NCI-H345 treated with DMSO at 0.1 percent for 48 hours (cell line): Measurements from ENCODE around the gene ZC3H13.

Experiments used
- DNase-seq: peaks from one replicate; lab custom pipeline; 2025; ENCODE audit not compliant: unreplicated experiment; lab: John Stamatoyannopoulos, UW

Gene ZC3H13, protein sequence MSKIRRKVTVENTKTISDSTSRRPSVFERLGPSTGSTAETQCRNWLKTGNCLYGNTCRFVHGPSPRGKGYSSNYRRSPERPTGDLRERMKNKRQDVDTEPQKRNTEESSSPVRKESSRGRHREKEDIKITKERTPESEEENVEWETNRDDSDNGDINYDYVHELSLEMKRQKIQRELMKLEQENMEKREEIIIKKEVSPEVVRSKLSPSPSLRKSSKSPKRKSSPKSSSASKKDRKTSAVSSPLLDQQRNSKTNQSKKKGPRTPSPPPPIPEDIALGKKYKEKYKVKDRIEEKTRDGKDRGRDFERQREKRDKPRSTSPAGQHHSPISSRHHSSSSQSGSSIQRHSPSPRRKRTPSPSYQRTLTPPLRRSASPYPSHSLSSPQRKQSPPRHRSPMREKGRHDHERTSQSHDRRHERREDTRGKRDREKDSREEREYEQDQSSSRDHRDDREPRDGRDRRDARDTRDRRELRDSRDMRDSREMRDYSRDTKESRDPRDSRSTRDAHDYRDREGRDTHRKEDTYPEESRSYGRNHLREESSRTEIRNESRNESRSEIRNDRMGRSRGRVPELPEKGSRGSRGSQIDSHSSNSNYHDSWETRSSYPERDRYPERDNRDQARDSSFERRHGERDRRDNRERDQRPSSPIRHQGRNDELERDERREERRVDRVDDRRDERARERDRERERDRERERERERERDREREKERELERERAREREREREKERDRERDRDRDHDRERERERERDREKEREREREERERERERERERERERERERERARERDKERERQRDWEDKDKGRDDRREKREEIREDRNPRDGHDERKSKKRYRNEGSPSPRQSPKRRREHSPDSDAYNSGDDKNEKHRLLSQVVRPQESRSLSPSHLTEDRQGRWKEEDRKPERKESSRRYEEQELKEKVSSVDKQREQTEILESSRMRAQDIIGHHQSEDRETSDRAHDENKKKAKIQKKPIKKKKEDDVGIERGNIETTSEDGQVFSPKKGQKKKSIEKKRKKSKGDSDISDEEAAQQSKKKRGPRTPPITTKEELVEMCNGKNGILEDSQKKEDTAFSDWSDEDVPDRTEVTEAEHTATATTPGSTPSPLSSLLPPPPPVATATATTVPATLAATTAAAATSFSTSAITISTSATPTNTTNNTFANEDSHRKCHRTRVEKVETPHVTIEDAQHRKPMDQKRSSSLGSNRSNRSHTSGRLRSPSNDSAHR (N-terminal part only)

DNA sequence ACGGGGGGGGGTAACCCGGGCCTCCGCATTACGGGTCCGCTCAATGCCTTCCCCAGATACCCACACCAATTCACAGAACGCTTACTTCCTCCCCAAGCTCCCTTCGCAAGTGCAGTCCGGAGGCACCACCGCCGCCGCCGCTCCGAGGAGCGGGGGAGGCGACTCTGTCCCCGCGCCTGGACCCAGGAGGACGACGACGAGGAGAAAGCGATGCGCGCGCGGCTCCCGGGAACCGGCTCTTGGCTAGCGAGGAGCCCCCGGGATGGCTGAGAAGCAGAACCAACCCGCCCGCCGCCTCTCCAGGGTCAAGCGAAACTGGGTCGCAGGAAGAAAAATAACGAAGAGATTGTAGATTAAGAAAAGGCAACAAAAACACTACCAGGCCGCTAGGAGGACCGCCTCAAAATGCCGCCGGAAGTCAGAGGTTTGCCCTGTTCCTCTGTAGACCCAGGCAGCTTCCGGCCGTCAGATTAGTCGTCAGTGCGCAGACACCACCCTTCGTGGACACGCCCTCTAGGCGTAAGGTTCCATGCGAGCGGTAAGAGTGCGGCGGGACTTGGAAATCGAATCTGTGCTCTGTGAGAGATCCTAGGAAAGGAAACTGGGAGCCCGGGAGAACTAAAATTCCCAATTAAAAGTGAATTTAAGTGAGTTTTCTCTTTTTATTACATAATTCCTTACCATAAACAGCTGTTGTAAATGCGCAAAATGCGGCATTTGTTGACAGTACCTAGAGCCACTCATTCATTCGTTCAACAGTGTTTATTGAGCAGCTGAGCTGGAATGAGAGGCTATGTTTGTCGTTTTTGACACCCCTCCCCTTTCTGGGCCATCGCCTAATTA is at the start of gene ZC3H13:
TSS of gene ZC3H13 (minus strand) at position 428 of the 843 bp plus-strand sequence. CDS start 7,239 bp downstream, outside the sequence.
- peak; percentile 72 for DNase-seq

DNA sequence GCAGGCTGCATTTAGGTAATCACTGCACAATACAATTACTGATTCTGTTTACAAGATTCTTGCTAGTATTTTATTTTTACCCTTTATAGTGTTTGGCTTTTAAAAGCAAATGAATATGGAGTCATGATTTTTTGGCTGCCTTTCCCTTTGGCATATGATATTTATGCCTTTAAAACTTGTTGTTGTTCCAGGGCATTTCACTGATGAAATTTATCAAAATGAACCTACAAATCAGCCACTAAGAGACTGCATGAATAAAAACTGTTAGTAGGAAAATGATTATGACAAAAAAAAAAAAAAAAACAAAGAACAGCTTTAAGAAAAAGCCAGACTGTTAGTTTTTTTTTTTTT is 49.7 kb upstream of the ZC3H13 start:
- DNase-seq = no peak

DNA sequence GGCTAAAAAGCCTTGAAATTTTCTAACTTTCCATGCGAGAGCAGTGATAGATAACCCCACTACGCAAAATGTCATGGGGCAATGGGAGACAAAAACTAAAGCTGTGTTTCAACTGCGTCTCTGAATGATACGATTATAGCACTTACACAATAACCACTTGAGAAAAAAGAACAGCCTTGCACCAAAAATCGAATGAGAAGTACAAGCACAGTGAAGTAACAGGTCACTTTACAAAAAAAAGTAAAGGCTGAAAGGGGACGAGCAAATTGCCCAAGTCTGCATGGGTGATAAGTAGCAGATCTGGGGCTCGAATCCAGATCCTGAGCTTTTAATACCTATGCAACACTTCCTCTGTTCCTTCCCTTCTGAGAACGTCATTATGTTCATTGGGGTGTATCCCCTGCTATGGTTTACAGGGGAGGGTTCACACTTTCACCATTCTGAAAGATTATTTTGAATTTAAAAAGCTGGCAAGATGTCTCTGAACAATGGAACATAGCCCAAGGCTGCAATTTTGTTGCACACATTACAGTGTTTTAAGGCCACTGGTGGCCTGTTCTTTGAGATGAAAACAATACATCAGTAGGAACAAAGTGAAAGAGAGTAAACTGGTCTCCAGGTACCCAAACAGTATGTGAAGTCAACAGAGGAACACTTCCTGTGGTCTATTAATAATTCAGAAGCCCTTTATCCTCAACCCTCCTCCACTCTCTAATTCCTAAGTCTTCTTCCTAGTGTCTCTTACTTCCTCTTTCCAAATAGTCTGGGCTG is 49.1 kb upstream of the ZC3H13 start:
- no peak for DNase-seq

DNA sequence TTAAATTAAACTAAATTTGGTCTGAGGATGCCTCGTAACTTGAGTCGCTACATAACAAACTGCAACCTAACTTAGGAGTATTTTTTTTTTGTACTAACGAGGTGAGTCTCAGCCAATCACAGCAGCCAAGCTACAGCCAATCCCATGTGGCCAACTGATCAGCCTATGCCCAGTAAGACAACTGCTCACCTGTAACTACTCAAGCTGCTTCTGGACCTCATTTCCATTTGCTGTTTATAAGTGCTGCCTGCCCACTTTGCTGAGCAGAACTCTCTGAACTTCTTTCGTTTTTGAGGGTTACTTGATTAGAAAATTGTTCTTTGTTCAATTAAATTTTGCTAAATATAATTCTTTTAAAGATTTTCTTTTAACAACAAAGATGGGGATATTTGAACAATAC is 48.5 kb upstream of the ZC3H13 start:
- no peak for DNase-seq

DNA sequence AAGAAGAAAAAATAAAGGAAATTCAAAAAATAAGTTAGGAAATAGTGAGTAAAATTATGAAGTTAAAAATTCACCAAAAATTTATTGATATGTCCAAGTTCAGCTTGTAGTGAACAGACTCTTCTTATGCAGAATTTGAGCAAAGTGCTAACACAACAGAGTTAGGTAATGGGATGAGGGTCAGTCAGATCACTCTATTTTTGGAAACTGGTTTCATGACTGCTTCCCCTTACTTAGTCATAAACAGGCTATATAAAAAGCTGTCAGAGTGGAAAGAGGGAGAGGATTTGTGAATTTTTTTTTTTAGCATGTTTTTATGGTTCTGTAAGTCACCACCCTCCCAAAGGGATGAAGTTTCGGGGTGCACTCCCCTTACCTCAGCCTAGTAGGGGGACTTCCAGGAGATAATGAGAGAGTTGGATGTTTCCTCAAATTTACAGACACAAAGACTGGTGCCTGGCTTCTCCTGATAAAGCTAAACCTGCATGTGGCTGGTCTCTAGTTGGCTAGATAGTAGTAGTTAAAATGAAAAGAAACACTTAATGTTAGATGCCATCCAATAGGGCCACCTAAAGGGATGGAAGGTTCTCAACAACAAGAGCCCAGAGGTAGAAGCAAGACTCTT is 47.8 kb upstream of the ZC3H13 start:
- DNase-seq = no peak

DNA sequence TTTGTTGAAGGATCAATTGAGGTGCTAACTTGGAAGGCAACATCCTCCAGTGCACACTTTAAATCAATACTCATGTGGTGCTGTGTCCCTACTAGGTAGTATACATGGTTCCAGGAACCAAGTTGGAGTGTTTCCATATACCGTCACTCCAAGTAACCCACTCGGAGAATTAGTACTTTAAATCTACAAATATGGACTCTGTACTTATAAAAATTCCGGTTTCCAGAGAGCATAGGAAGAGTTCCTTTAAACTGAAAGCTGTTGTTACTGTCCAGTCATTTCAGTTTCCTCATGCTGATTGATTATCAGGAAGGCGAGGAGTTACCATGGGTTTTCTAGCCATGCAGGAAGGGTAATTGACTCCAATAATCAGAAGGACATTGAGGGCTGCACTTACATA is 45.1 kb upstream of the ZC3H13 start:
- DNase-seq = no peak

DNA sequence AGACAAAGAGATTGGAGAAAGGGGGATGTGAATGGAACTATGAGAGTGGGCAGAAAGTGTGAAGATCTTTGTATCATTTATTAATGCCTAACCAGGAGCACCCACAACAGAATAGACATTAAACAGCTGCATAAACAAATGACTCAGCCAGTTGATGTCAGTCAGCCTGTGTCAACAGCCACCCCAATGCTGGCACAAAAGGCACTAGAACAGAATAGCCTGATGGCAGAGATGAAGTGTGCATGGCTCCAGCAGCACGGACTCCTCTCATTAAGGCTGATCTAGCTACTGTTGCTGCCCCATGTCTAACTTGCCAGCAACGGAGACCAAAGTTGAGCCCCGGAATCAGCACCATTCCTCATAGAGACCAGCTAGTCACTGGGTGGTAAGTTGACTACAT is 44.5 kb upstream of the ZC3H13 start:
- peak; percentile 52 for DNase-seq

DNA sequence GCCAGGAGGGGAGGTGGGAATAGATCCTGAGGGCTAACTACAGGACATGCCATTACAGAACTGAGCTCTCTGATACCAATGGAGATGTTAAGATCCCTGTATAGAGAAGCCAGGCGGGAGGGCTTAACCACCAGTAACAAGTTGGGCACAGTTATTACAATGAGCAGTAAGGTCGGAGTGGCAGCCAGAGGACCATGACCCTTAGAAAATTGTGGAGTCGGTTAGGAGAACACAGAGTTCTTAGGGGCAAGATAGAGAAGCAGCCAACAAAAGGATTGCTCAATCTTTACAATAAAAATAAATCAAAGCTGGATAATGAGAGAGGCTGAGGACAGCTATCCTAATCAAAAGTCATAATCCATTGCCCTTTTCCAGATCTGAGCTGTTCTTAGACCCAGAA is 41.9 kb upstream of the ZC3H13 start:
- DNase-seq = no peak

DNA sequence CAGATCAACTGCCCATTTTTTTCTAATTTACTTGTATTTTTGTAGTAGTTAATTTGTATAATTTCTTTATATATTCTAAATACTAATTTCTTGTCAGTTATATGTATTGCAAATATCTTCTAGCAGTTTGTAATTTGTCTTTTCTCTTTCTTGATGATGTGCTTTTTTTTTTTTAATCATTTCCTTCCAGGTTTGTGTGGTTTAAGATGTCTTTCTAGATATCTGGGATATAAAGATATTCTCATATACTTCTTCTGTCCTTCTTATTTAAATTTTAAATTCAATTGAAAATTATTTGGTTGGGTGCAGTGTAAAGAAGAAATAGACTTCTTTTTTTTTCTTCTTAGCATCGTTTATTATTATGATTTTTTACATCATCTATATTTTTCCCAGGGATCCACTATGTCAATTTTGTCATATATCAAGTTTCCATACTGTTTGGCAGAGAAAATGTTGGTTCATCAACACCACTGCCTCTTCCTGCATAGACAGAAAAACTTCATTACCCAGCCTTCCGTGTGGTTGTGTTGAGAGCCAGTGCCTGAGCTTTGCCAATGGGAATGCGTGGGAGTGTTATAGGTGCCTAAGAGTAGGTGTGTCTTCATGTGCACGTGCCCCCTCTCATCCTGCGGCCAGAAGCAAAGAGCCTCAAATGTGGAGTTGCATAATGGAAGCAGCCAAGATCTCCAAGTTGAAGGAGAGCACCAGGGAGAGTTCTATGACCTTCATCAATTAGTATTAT is 36.4 kb upstream of the ZC3H13 start:
- no peak for DNase-seq

DNA sequence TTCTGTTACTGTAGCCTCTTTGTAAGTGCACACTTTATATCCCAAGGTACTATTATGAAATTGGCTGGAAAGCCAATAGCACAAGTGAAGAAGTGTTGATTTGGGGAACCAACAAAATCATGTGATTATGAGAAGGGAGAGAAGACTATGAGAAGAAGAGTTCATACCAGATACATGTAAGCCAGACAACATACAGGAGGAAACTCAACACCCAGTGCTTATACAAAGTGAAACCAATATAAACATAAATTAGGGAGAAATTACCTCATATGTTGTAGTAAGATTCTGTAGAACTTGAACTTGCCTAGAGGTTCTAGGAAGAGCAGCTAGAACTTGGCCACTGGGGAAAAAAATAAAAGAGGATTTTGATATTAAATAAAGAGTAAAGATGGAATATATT is 34.9 kb upstream of the ZC3H13 start:
- no peak for DNase-seq

DNA sequence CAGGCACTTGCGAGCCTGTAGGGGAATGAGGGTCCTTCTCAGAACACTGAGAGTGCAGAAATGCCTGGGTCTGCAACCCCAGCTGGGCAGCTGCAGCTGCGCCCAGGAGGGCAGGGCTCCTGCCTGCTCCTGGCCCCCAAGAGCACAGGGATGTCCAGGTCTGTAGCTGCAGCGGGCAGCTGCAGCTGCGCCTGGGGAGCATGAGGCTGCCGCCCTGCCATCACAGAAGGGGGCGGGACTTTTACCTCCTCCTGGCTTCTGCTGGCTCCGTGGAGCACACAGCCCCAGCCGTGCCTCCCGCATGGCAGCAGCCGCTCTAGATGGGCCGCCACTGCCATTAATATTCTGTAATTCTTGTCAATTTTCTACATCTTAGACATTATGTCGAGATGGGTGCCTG is 34.4 kb upstream of the ZC3H13 start:
- no peak for DNase-seq

DNA sequence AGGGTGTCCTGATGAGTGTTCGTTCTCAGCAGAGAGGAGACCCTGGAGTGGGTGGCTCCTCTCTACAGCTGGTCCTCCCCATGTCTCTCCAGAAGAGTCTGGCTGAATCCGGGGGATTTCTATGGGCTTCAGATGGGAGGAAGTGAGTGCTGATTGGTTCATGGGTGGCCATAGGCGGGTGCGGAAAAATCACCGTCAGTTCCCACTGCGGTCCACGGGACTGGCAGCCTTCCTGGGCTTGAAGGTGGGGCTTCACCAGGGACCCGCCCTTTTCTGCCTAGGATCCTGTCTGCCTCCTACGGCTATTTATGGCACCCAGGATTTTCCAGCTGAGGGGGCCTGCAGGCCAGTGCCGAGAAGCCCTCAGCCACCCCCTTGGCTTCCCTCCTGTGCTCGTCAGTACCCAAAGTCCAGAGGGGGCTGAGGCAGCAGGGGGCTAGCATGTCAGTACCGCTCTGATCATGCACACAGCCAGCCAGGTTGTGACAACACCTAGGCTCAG is 33.9 kb upstream of the ZC3H13 start:
- no peak for DNase-seq

DNA sequence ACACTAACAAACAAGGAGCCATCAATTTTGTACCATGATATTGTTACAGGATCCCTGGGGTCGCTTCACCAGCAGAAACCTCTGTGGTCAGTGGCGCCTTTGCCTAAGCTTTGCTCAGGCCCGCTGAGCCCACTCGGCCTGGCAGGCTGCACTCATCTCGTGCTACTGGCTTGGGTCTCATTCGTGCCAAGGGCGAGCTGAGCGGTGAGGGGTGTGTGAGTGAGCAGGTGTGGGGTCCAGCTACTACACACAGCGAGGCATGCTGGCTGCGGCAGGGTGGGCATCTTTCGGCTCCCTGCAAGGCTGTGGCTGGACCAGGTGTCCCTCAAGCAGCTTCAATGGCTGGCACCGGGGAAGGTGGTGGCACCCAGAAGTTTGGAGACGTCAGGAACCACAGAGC is 33.2 kb upstream of the ZC3H13 start:
- DNase-seq = no peak

DNA sequence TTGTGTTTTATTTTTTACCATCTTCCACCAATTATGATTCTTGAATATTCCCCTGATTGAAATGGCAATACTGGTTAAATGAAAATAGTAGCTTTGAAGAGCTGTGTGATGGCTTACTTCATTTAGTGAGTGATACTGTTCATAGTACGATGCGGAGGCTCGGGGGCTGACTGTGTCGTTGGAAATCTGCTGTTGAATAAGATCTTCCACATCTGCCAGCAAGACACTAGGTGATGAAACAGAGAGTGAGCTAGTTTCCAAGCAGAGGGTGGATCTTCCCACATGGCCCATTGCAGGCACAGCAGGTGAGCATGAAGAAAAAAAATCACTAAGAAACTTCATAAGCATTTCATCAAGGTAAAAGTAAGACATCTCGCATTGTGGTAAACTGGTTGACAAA is 29.8 kb upstream of the ZC3H13 start:
- DNase-seq = no peak

DNA sequence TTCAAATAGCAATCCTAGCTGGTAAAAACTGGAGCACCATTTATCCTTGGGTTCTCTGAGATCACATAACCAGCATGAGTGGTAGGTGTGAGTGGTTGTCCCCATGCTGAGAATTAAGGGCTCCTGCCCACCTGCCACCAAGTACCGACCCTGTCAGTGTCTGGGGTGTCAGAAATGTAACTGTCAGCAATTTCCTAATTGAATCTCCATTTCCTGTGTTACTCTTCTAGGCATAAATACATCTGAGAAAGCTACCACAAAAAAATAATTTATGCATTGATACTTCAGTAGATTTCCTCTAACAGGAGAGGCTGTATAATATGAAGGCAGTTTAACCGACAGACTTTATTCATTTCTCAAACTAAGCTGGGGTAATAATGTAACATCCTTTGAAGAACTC is 27.2 kb upstream of the ZC3H13 start:
- no peak for DNase-seq

DNA sequence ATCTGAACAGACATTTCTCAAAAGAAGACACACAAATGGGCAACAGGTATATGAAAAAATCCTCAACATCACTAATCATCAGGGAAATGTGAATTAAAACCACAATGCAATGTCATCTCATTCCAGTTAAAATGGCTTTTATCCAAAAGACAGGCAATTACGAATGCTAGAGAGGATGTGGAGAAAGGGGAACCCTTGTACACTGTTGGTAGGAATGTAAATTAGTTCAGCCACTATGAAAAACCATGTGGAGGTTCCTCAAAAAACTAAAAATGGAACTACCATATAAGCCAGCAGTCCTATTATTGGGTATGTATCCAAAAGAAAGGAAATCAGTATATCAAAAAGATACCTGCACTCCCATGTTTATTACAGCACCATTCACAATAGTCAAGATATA is 24.7 kb upstream of the ZC3H13 start:
- no peak for DNase-seq

DNA sequence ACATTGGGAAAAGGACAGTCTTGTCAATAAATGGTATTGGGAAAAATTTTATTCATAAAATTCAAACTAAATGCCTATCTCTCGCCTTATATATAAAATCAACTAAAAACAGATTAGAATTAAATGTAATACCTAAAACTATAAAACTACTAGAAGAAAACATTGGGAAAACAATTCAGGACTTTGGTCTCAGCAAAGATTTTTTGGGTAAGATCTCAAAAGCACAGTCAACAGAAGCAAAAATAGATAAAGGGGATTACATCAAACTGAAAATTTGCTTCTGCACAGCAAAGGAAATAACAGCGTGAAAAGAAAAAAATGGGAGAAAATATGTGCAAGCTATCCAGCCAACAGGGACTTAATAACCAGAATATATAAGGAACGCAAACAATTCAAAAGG is 24.3 kb upstream of the ZC3H13 start:
- no peak for DNase-seq

DNA sequence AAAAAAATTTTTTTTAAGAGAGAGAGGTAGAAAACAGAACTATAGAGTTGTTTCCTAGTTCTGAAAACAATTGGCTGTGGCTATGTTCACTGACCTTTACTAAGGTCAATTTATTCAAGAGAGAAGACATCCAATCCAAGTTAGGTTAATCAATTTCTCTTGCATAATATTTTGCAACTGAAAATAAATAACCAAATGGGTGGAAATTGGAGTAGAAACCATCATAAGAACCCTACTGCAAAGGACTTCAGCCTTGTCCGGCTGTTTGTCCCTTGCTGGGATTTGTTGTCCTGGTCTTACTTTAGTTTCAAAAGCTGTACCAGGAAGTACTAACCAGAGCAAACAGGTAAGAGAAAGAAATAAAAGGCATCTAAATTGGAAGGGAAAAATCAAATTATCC is 23.3 kb upstream of the ZC3H13 start:
- DNase-seq = no peak
